ENCODE measurements around the gene GOLGA3. TPM values are rescaled to one million over a fixed set of nuclear protein-coding genes. Genes with fewer than 3 reads are reported as not detected.

The GOLGA3 gene
- total RNA-seq, 1 donor from 2014 or later: 63.8 TPM

DNA sequence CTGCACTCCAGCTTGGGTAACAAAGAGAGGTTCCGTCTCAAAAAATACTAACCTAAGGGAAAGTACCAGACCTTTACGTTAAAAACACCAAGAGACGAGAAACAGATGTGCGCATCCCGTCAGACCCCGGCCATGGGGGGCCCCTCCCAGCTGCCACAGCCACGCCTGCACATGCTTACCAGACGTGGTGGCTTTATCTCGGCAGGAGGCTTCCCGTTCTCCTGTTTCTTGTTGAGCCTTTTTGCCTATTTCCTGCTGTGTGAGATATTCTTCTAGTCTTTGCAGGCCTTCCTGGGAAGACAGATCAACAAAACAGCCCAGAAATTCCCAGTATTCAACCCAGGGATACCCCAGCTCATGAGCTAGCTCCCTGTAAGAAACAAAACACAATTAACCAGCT lies 94.5 kb downstream of the GOLGA3 start:
- TF ChIP-seq, protein P1, sequence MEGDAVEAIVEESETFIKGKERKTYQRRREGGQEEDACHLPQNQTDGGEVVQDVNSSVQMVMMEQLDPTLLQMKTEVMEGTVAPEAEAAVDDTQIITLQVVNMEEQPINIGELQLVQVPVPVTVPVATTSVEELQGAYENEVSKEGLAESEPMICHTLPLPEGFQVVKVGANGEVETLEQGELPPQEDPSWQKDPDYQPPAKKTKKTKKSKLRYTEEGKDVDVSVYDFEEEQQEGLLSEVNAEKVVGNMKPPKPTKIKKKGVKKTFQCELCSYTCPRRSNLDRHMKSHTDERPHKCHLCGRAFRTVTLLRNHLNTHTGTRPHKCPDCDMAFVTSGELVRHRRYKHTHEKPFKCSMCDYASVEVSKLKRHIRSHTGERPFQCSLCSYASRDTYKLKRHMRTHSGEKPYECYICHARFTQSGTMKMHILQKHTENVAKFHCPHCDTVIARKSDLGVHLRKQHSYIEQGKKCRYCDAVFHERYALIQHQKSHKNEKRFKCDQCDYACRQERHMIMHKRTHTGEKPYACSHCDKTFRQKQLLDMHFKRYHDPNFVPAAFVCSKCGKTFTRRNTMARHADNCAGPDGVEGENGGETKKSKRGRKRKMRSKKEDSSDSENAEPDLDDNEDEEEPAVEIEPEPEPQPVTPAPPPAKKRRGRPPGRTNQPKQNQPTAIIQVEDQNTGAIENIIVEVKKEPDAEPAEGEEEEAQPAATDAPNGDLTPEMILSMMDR (IDR thresholded peaks at IDR 0.05; ENCODE audit: unreplicated experiment): no peak
- Mint-ChIP-seq H3K4me1 (no peaks in the 10 kb centered on the region), H3K36me3 (peaks cover 67% of the 10 kb centered on the region), H3K4me3 (no peak overlapping the region), H3K27ac (no peak overlapping the region), H3K9me3 (no peaks in the 10 kb centered on the region), H3K27me3 (ENCODE audit: low read depth) (no peaks in the 10 kb centered on the region)
- no peak for DNase-seq (ENCODE audit: low spot score in 2 of 2, unreplicated experiment in 2 of 2)

GRCh38 chr12:132731574-132731973 lies 97.1 kb downstream of the GOLGA3 start:
- Mint-ChIP-seq H3K27ac (no peak overlapping the region), H3K36me3 (peaks cover 74% of the 10 kb centered on the region), H3K4me1 (no peaks in the 10 kb centered on the region)

DNA sequence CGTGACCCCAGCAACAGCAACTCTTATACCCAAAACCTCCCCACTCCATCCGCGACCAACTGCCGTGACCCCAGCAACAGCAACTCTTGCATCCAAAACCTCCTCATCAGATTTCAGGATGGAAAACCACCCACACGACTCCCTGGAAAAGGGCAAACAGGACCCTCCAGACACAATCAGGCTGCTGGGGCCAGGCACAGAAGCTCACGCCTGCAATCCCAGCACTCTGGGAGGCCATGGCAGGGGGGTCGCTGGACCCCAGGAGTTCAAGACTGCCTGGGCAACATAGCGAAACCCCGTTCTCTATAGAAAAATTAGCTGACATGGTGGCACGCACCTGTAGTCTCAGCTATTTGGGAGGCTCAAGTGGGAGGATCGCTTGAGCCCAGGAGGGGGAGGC lies 98.3 kb downstream of the GOLGA3 start:
- H3K4me1 Mint-ChIP-seq: no peaks in the 10 kb centered on the region
- H3K36me3 Mint-ChIP-seq: peaks cover 76% of the 10 kb centered on the region
- no peaks in the 10 kb centered on the region for H3K27me3 Mint-ChIP-seq (ENCODE audit: low read depth)
- no peaks in the 10 kb centered on the region for H3K9me3 Mint-ChIP-seq
- H3K27ac Mint-ChIP-seq: no peak overlapping the region
- H3K4me3 Mint-ChIP-seq: no peak overlapping the region
- no peak for DNase-seq (ENCODE audit: low spot score in 2 of 2, unreplicated experiment in 2 of 2)
- TF ChIP-seq, protein P1 (IDR thresholded peaks at IDR 0.05; ENCODE audit: unreplicated experiment): no peak

More at GRCh38 chr12:132731574-132731973, 97.1 kb downstream of the GOLGA3 start:
- Mint-ChIP-seq H3K4me3 (no peak overlapping the region), H3K9me3 (no peaks in the 10 kb centered on the region), H3K27me3 (ENCODE audit: low read depth) (no peaks in the 10 kb centered on the region)
- no peak for DNase-seq (ENCODE audit: low spot score in 2 of 2, unreplicated experiment in 2 of 2)
- TF ChIP-seq, protein P1 (IDR thresholded peaks at IDR 0.05; ENCODE audit: unreplicated experiment): no peak

GRCh38 chr12:132729541-132730320 lies 98.9 kb downstream of the GOLGA3 start:
- peaks cover 78% of the 10 kb centered on the region for H3K36me3 Mint-ChIP-seq
- no peak for DNase-seq (ENCODE audit: low spot score in 2 of 2, unreplicated experiment in 2 of 2)

GRCh38 chr12:132728502-132728901 lies 100.2 kb downstream of the GOLGA3 start:
- no peak overlapping the region for H3K27ac Mint-ChIP-seq
- H3K36me3 Mint-ChIP-seq: peaks cover 73% of the 10 kb centered on the region
- TF ChIP-seq, protein P1 (IDR thresholded peaks at IDR 0.05; ENCODE audit: unreplicated experiment): no peak

More at GRCh38 chr12:132729541-132730320, 98.9 kb downstream of the GOLGA3 start:
- Mint-ChIP-seq H3K9me3 (no peaks in the 10 kb centered on the region), H3K27me3 (ENCODE audit: low read depth) (no peaks in the 10 kb centered on the region), H3K27ac (no peak overlapping the region), H3K4me1 (no peaks in the 10 kb centered on the region), H3K4me3 (no peak overlapping the region)
- TF ChIP-seq, protein P1 (IDR thresholded peaks at IDR 0.05; ENCODE audit: unreplicated experiment): no peak

More at GRCh38 chr12:132728502-132728901, 100.2 kb downstream of the GOLGA3 start:
- H3K27me3 Mint-ChIP-seq (ENCODE audit: low read depth): no peaks in the 10 kb centered on the region
- H3K9me3 Mint-ChIP-seq: no peaks in the 10 kb centered on the region
- no peak overlapping the region for H3K4me3 Mint-ChIP-seq
- DNase-seq (ENCODE audit: low spot score in 2 of 2, unreplicated experiment in 2 of 2): no peak
- H3K4me1 Mint-ChIP-seq: no peaks in the 10 kb centered on the region
